ENCODE data around the gene HSPH1.

DNA sequence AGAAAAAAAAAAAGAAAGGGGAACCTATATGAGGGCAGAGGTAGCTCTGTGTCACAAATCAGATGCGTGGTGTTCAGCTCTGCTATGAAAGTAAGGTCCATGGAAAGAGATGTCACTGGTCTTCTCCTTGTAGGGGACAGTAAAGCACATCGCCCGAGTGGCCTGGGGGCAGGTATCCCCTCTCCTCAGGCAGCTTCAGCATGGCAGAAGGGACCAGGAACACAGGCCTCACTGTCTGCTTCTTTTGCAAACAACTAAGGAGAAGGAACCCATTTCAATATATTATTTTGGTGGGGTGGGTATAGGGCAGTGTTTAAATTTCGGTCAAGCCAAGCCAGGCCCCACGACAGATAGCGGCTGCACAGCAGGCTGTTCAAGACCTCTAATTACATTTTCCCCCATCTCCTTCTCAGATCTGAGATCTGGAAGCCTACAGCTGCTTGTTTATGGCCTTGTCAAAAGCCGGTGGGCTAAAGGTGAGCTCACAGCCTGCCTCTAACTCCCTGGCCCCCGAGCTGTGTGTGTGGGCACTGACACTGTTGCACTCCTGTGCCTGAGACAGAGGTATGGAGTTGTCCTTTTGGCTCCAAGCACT is 72.8 kb downstream of the HSPH1 start:
- TF ChIP-seq, protein P1, sequence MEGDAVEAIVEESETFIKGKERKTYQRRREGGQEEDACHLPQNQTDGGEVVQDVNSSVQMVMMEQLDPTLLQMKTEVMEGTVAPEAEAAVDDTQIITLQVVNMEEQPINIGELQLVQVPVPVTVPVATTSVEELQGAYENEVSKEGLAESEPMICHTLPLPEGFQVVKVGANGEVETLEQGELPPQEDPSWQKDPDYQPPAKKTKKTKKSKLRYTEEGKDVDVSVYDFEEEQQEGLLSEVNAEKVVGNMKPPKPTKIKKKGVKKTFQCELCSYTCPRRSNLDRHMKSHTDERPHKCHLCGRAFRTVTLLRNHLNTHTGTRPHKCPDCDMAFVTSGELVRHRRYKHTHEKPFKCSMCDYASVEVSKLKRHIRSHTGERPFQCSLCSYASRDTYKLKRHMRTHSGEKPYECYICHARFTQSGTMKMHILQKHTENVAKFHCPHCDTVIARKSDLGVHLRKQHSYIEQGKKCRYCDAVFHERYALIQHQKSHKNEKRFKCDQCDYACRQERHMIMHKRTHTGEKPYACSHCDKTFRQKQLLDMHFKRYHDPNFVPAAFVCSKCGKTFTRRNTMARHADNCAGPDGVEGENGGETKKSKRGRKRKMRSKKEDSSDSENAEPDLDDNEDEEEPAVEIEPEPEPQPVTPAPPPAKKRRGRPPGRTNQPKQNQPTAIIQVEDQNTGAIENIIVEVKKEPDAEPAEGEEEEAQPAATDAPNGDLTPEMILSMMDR (IDR thresholded peaks at IDR 0.05), result no peak
- TF ChIP-seq POLR2A (IDR thresholded peaks at IDR 0.05), result no peak
